WERI-Rb-1 (cell line): Measurements from ENCODE around the gene PTTG2.

Experiments
- DNase-seq: peaks from one replicate; pipeline ENCODE4 v3.0.0-alpha.2; 2020
- H3K27ac ChIP-seq: fragments of 250-450 bp; sonication (Bioruptor Pico); 2 replicates; pipeline ENCODE4 v1.5.1; 2020; ENCODE audit warnings: mild to moderate bottlenecking, moderate library complexity
- H3K27me3 ChIP-seq: fragments of 250-450 bp; sonication (Bioruptor Pico); 2 replicates; pipeline ENCODE4 v1.5.1; 2021; ENCODE audit warnings: mild to moderate bottlenecking, low read depth, moderate library complexity; ENCODE audit not compliant: insufficient read depth, severe bottlenecking
- H3K36me3 ChIP-seq: fragments of 250-450 bp; sonication (Bioruptor Pico); 2 replicates; pipeline ENCODE4 v1.5.1; 2020; ENCODE audit warnings: mild to moderate bottlenecking, moderate library complexity
- H3K4me3 ChIP-seq: 2 replicates; pipeline ENCODE4 v1.5.1; 2011; ENCODE audit warnings: low read depth, mild to moderate bottlenecking, control low read depth, low read length
- H3K9me3 ChIP-seq: fragments of 250-450 bp; sonication (Bioruptor Pico); 2 replicates; pipeline ENCODE4 v1.5.1; 2021; ENCODE audit warnings: mild to moderate bottlenecking, moderate library complexity; ENCODE audit not compliant: severe bottlenecking
- CTCF ChIP-seq: IDR thresholded peaks from 2 replicates; pipeline ENCODE4 v1.5.1; 2011; ENCODE audit warnings: low read depth, mild to moderate bottlenecking, control low read depth, inconsistent platforms, low read length

The PTTG2 gene

DNA sequence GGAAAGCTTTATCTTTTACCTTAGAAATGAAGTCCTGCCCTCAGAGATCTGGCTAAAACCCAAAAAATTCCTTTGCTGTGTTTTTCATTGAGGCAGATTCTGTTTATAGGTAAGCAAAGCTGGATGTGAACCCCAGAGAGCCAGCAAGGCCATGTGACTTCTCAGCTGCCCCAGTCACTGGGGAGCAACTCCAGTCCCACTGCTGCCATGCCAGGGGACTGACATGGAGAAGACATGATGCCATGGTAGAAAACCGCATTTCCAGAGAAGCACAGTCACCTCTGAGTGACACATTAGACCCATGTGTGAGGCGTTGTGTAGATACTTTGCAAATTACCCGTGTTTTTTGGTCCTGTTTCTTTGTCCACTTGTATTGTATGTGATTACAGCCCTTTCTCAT, 45.4 kb downstream of the PTTG2 start:
- TF ChIP-seq CTCF, result no peak
- Histone ChIP-seq H3K4me3 (no peak overlapping the region), H3K36me3 (no peaks in the 10 kb centered on the region), H3K27ac (no peak overlapping the region), H3K27me3 (no peaks in the 10 kb centered on the region), H3K9me3 (no peaks in the 10 kb centered on the region)
- no peak for DNase-seq

GRCh38 chr4:38007645-38008044, 47.4 kb downstream of the PTTG2 start:
- H3K27ac ChIP-seq, result no peak overlapping the region
- no peak overlapping the region for H3K4me3 ChIP-seq
- no peaks in the 10 kb centered on the region for H3K9me3 ChIP-seq
- DNase-seq, result no peak
- TF ChIP-seq CTCF, result no peak
- H3K27me3 ChIP-seq, result no peaks in the 10 kb centered on the region
- H3K36me3 ChIP-seq, result no peaks in the 10 kb centered on the region

DNA sequence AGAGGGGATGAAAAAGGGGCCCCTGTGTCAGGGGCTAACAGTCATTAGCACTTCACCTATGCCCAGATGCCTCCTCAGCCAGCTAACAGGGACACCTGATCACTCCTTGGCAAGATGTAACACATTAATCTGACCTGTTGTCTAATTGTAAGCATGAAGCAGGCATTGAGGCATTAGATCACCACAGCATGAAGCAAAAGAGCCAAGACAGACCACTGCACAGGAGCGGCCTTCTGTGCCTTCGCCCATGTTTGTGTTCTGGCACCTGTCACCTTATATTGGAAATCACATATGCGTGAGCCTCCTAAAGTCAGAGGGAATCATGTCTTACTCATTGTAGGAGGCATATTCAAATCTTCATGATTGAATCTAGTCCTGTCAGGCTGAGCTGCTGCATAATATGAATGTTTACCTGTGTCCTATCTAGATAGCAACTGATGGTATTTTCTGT, 48.4 kb downstream of the PTTG2 start:
- no peak for TF ChIP-seq CTCF
- Histone ChIP-seq H3K9me3 (no peaks in the 10 kb centered on the region), H3K36me3 (no peaks in the 10 kb centered on the region), H3K27ac (no peak overlapping the region), H3K4me3 (no peak overlapping the region), H3K27me3 (no peaks in the 10 kb centered on the region)
- DNase-seq, result no peak

DNA sequence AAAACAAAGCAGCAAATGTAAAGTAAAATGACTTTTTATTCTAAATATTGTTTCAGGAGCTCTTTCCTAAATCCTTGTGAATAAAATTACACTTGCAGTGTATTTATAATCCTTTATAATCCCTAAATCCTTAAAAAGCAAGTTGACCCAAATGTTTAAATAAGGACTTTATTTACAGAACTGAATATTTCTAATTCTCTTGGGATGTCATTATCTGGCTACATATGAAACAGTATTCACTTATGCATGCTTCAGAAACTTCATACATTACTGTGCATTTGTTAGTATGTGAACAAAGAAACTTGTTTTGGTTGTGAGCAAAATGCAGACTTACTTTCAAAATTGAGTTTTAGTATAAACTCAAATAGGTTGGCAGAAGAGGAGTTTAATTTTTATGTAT, 49.2 kb downstream of the PTTG2 start:
- Histone ChIP-seq H3K9me3 (no peaks in the 10 kb centered on the region), H3K36me3 (no peaks in the 10 kb centered on the region; the same call in 1 of the 2 replicates), H3K27ac (no peak overlapping the region), H3K27me3 (no peaks in the 10 kb centered on the region), H3K4me3 (no peak overlapping the region)
- no peak for DNase-seq
- no peak for TF ChIP-seq CTCF

GRCh38 chr4:38009949-38010348, 49.8 kb downstream of the PTTG2 start:
- Histone ChIP-seq H3K4me3 (no peak overlapping the region), H3K27ac (no peak overlapping the region), H3K9me3 (no peaks in the 10 kb centered on the region), H3K36me3 (peaks cover 3% of the 10 kb centered on the region), H3K27me3 (no peaks in the 10 kb centered on the region)
- no peak for TF ChIP-seq CTCF
- no peak for DNase-seq
